ENCODE results near the gene LZTS3. TPM values are rescaled to one million over a fixed set of nuclear protein-coding genes. Genes with fewer than 3 reads are reported as not detected.
"Not testable (repeated sequence)": the region's sequence is repeated elsewhere in the genome, so short reads cannot be mapped to it uniquely, and the experiment has no call there.

LZTS3 gene
- total RNA-seq, 5 donors from 2014 or later (not counting 1 experiment from before 2014, with no cell fraction given), result 14.4 to 19.6 (median 15.3) TPM

DNA sequence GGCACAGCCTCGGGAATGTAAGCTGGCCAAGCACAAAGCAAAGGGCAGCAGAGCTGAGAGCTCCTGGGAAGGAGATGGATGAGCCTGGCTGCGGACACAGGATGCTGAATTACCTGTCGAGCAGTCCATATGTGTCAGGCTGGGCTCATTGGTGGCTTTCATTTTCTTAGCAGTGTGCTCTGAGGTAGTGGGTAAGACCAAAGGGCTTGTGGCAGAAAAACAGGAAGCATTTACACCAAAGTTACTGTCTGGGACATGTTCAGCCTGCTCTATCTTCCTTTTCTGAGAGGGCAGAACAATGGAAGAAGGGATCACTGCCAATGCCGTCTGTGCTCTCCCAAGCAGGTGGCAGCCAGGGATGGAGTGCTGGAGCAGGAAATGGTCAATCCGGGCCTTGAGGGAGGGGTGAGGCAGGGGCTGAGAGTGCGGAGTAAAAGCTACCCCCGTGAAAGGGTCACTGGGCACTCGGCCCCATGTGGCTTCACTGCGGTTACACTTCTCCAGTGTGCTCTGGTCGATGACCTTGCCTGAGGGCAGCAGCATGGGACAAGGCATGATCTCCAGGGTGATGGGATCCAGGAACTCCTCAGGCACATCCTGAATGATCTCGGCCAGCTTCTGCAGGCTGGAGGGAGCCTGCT is 52.0 kb downstream of the LZTS3 start:
- Histone ChIP-seq H3K27me3 (replicated peaks in 1 of 2; ENCODE audit: control insufficient read depth in 2 of 2, extremely low read depth in 1 of 2, insufficient read depth in 2 of 2, low read length in 1 of 2) (no peaks in the 10 kb centered on the region), H3K4me1 (ENCODE audit: control insufficient read depth in 1 of 2, extremely low read depth in 1 of 2, insufficient read depth in 2 of 2, low read length in 2 of 2) (peaks cover 22 to 47% of the 10 kb centered on the region in 2 experiments), H3K27ac (ENCODE audit: low read length) (peak overlapping the region; percentile 80), H3K36me3 (ENCODE audit: control insufficient read depth in 2 of 2, extremely low read depth in 1 of 2, insufficient read depth in 1 of 2, low read length in 1 of 2) (peaks cover 0 to 16% of the 10 kb centered on the region in 2 donors), H3K9me3 (no peaks in the 10 kb centered on the region), H3K4me3 (ENCODE audit: control insufficient read depth in 1 of 2, extremely low read depth in 1 of 2, low read length in 1 of 2) (peak overlapping the region in 1 of 2 donors; percentile 44)
- ATAC-seq (replicated peaks in 1 of 4), result peak; percentile 82 to 90 (median 86)
- Mint-ChIP-seq H3K27me3 (no peaks in the 10 kb centered on the region), H3K4me1 (peaks cover 35 to 55% (median 47%) of the 10 kb centered on the region in 3 donors), H3K9me3 (peaks cover 0 to 3% (median 0%) of the 10 kb centered on the region in 3 donors), H3K27ac (peak overlapping the region; percentile 99), H3K4me3 (peak overlapping the region; percentile 62 to 76 (median 69)), H3K36me3 (peaks cover 28% of the 10 kb centered on the region)
- ChIA-PET CTCF (interaction anchor here (0.6 to 1.2 kb wide), 2 partner anchors 123 to 195 kb away, joined by 3 to 4 read pairs; no protein-coding TSS in a partner anchor), POLR2A (no interaction called here)
- 57% methylated on average over 11 of the region's 11 CpGs for WGBS (ENCODE audit: insufficient coverage)
- peak in 30 of 35 experiments; percentile 9 to 69 (median 34) for DNase-seq

DNA sequence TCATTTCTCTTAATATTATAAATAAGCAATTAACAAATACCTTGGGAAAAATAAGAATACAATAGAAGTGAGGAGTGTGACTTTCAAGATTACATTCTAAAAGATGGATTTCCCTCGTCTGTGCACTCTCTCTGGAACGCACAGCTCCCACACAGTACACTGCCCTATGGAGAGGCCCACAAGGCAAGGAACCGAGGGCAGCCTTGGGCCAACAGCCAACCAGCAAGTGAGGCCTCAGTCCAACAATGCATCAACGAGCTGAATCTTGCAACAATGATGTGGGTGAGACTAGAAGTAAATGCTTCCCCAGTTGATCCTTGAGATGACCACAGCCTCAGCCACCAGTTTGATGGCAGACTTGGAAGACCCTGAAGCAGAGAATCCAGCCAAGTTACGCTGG is 54.3 kb downstream of the LZTS3 start:
- Mint-ChIP-seq H3K27me3 (no peaks in the 10 kb centered on the region), H3K4me3 (no peak overlapping the region), H3K9me3 (peaks cover 0 to 3% (median 0%) of the 10 kb centered on the region in 3 donors), H3K4me1 (peaks cover 41 to 59% (median 58%) of the 10 kb centered on the region in 3 donors), H3K27ac (peak overlapping the region; percentile 72 to 78), H3K36me3 (peaks cover 29% of the 10 kb centered on the region)
- Histone ChIP-seq H3K9me3 (no peaks in the 10 kb centered on the region), H3K4me3 (ENCODE audit: control insufficient read depth in 1 of 2, extremely low read depth in 1 of 2, low read length in 1 of 2) (no peak overlapping the region), H3K27me3 (replicated peaks in 1 of 2; ENCODE audit: control insufficient read depth in 2 of 2, extremely low read depth in 1 of 2, insufficient read depth in 2 of 2, low read length in 1 of 2) (no peaks in the 10 kb centered on the region), H3K36me3 (ENCODE audit: control insufficient read depth in 2 of 2, extremely low read depth in 1 of 2, insufficient read depth in 1 of 2, low read length in 1 of 2) (peaks cover 0 to 23% of the 10 kb centered on the region in 2 donors), H3K4me1 (ENCODE audit: control insufficient read depth in 1 of 2, extremely low read depth in 1 of 2, insufficient read depth in 2 of 2, low read length in 2 of 2) (peaks cover 22 to 59% of the 10 kb centered on the region in 2 experiments), H3K27ac (ENCODE audit: low read length) (no peak overlapping the region)
- POLR2A ChIA-PET, result no interaction called here
- no peak for ATAC-seq (replicated peaks in 1 of 4)
- DNase-seq, result no peak
- 89% methylated on average over 4 of the region's 5 CpGs for WGBS (ENCODE audit: insufficient coverage)
- CTCF ChIA-PET, result interaction anchor here in 1 of 2 donors (1.4 kb wide), 1 partner anchor 37 kb away, joined by 3 read pairs; no protein-coding TSS in a partner anchor

GRCh38 chr20:3117839-3118379 is 55.4 kb downstream of the LZTS3 start:
- not testable (repeated sequence) for H3K4me3 ChIP-seq (ENCODE audit: control insufficient read depth in 1 of 2, extremely low read depth in 1 of 2, low read length in 1 of 2); H3K27me3 ChIP-seq (replicated peaks in 1 of 2; ENCODE audit: control insufficient read depth in 2 of 2, extremely low read depth in 1 of 2, insufficient read depth in 2 of 2, low read length in 1 of 2); H3K27me3 Mint-ChIP-seq; H3K9me3 Mint-ChIP-seq; H3K9me3 ChIP-seq; H3K27ac ChIP-seq (ENCODE audit: low read length)
- ATAC-seq (replicated peaks in 1 of 4), result peak; percentile 24 to 63 (median 39)
- Mint-ChIP-seq H3K36me3 (peaks cover 31% of the 10 kb centered on the region), H3K27ac (peak overlapping the region; percentile 64 to 70), H3K4me3 (peak overlapping the region in 1 of 3 donors; percentile 21), H3K4me1 (peaks cover 32 to 52% (median 48%) of the 10 kb centered on the region in 3 donors)
- POLR2A ChIA-PET, result interaction anchor here (0.6 to 1.1 kb wide), 3 partner anchors 42 to 101 kb away, joined by 3 to 5 read pairs (median 5); partner anchors contain the start of genes FASTKD5 (in 1 of the 2) and UBOX5 (in 1 of the 2)
- CTCF ChIA-PET, result interaction anchor here (0.6 to 1.4 kb wide), 5 partner anchors 26 to 693 kb away, joined by 3 to 5 read pairs (median 3); no protein-coding TSS in a partner anchor
- peaks cover 2 to 29% of the 10 kb centered on the region in 2 donors for H3K36me3 ChIP-seq (ENCODE audit: control insufficient read depth in 2 of 2, extremely low read depth in 1 of 2, insufficient read depth in 1 of 2, low read length in 1 of 2)
- peak in 33 of 35 experiments; percentile 20 to 74 (median 49) for DNase-seq
- WGBS (ENCODE audit: insufficient coverage), result 55% methylated on average over 5 of the region's 14 CpGs
- H3K4me1 ChIP-seq (ENCODE audit: control insufficient read depth in 1 of 2, extremely low read depth in 1 of 2, insufficient read depth in 2 of 2, low read length in 2 of 2), result peaks cover 20 to 53% of the 10 kb centered on the region in 2 experiments

DNA sequence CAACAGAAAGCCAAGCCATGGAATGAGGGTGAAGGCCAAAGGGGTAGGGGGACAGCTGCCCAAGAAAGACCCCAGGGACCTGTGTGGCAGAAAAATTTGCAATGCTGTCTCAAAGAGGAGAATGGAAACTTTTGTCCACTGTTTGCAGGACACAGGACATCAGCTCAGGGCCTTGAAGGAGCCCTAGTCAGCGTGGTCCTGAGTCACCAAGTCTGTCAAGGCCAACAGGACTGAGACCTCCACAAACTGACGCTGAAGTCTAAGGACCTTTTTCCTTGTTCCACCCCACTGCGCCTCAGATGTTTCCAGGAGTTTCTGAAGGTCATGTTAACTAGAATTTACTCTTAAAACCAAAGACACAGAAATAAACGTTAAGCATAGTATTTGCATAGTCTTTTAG is 57.0 kb downstream of the LZTS3 start:
- DNase-seq, result no peak
- H3K36me3 ChIP-seq (ENCODE audit: control insufficient read depth in 2 of 2, extremely low read depth in 1 of 2, insufficient read depth in 1 of 2, low read length in 1 of 2), result peaks cover 2 to 24% of the 10 kb centered on the region in 2 donors
- H3K27me3 ChIP-seq (replicated peaks in 1 of 2; ENCODE audit: control insufficient read depth in 2 of 2, extremely low read depth in 1 of 2, insufficient read depth in 2 of 2, low read length in 1 of 2), result no peaks in the 10 kb centered on the region
- ChIA-PET CTCF (interaction anchor here (0.7 to 3.0 kb wide), 5 partner anchors 9 to 465 kb away, joined by 3 to 16 read pairs (median 5); no protein-coding TSS in a partner anchor), POLR2A (no interaction called here)
- H3K4me1 Mint-ChIP-seq, result peaks cover 20 to 36% (median 32%) of the 10 kb centered on the region in 3 donors
- H3K9me3 ChIP-seq, result no peaks in the 10 kb centered on the region
- no peaks in the 10 kb centered on the region for H3K27me3 Mint-ChIP-seq
- H3K4me1 ChIP-seq (ENCODE audit: control insufficient read depth in 1 of 2, extremely low read depth in 1 of 2, insufficient read depth in 2 of 2, low read length in 2 of 2), result peaks cover 8 to 38% of the 10 kb centered on the region in 2 experiments
- WGBS (ENCODE audit: insufficient coverage), result 100% methylated on average over 1 of the region's 4 CpGs
- no peak overlapping the region for H3K4me3 ChIP-seq (ENCODE audit: control insufficient read depth in 1 of 2, extremely low read depth in 1 of 2, low read length in 1 of 2)
- H3K27ac Mint-ChIP-seq, result no peak overlapping the region
- H3K36me3 Mint-ChIP-seq, result peaks cover 25% of the 10 kb centered on the region
- ATAC-seq (replicated peaks in 1 of 4), result no peak
- H3K27ac ChIP-seq (ENCODE audit: low read length), result no peak overlapping the region
- H3K4me3 Mint-ChIP-seq, result no peak overlapping the region
- no peaks in the 10 kb centered on the region for H3K9me3 Mint-ChIP-seq

DNA sequence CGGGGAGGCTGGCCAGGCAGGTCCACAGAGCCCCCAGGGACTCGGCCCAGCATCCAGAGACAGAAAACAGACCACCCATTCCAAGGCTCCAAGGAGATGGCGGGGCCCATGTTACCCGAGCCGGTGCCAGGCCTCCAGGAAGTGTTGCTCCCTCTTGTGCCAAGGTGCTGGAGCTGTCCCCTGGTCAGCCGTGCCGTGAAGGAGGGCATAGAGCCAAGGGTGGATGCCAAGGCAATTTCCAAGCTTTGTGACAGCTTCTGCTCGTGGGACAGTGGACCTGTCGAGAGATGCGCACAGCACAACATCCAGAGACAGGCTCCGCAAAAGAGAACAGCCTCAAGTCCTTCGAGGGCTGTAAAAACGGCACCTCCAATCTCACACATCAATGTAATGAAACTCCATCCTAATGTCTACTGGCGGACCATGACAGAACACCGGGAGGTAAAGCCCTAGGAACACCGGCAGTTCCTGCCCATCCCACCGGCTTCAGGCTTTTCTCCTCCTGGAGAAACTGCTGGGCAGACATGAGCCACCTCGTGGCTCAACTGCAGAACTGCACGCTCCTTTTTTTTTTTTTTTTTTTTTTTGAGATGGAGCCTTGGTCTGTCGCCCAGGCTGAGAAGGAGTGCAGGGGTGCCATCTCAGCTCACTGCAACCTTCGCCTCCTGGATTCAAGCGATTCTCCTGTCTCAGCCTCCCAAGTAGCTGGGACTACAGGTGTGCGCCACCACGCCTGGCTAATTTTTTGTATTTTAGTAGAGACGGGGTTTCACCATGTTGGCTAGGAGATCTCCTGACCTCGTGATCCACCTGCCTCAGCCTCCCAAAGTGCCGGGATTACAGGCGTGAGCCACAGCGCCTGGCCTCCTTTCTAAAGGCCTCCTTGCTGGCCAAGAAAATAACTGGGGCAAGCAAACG is 57.9 kb downstream of the LZTS3 start:
- H3K36me3 ChIP-seq (ENCODE audit: control insufficient read depth in 2 of 2, extremely low read depth in 1 of 2, insufficient read depth in 1 of 2, low read length in 1 of 2), result peaks cover 2 to 25% of the 10 kb centered on the region in 2 donors
- Mint-ChIP-seq H3K9me3 (no peaks in the 10 kb centered on the region), H3K4me1 (peaks cover 11 to 27% (median 23%) of the 10 kb centered on the region in 3 donors), H3K36me3 (peaks cover 25% of the 10 kb centered on the region), H3K27me3 (no peaks in the 10 kb centered on the region), H3K4me3 (no peak overlapping the region), H3K27ac (peak overlapping the region in 1 of 2 donors; percentile 66)
- no peaks in the 10 kb centered on the region for H3K9me3 ChIP-seq
- WGBS (ENCODE audit: insufficient coverage), result 78% methylated on average over 22 of the region's 30 CpGs
- no peak overlapping the region for H3K4me3 ChIP-seq (ENCODE audit: control insufficient read depth in 1 of 2, extremely low read depth in 1 of 2, low read length in 1 of 2)
- peaks cover 0 to 30% of the 10 kb centered on the region in 2 experiments for H3K4me1 ChIP-seq (ENCODE audit: control insufficient read depth in 1 of 2, extremely low read depth in 1 of 2, insufficient read depth in 2 of 2, low read length in 2 of 2)
- H3K27ac ChIP-seq (ENCODE audit: low read length), result no peak overlapping the region
- ChIA-PET CTCF (interaction anchor here (0.5 to 3.0 kb wide), 12 partner anchors 19 to 1564 kb away, joined by 3 to 16 read pairs (median 4); no protein-coding TSS in a partner anchor), POLR2A (interaction anchor here (0.6 kb wide), 2 partner anchors 80 to 204 kb away, joined by 7 to 8 read pairs; no protein-coding TSS in a partner anchor)
- H3K27me3 ChIP-seq (replicated peaks in 1 of 2; ENCODE audit: control insufficient read depth in 2 of 2, extremely low read depth in 1 of 2, insufficient read depth in 2 of 2, low read length in 1 of 2), result no peaks in the 10 kb centered on the region
- DNase-seq, result peak in 12 of 35 experiments; percentile 4 to 63 (median 22)
- ATAC-seq (replicated peaks in 1 of 4), result peak; percentile 27 to 60 (median 44)

Measured in T-cell (primary cell).